ENCODE measurements around the gene MYRIP. TPM values are rescaled to one million over a fixed set of nuclear protein-coding genes. Genes with fewer than 3 reads are reported as not detected.

MYRIP gene
- total RNA-seq, 1 experiment from 2014 or later = 19.0 TPM

DNA sequence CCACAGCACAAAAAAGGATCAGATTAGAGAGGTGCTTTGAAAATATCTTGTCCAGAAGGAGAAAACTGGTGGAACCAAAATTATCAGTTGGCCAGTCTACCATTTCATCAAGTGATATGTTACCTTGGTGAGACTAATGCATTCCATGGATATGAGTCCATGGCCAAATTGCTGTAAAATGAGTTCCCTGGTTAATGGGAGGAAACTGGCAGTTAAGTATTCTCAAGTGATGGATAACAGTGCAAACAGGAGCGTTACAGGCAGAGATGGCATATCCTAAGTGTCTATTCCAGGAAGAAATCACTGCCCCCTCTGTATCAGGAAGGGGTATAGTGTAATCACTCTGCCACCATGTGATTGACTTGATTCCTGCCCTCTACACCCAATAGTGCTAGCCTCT lies 34.0 kb downstream of the MYRIP start:
- no peak for DNase-seq
- H3K9me3 ChIP-seq (ENCODE audit: low read length) = no peaks in the 10 kb centered on the region
- peak overlapping the region; percentile 4; the same call in 1 of the 2 replicates for H3K27ac ChIP-seq (ENCODE audit: low read length)
- no peak overlapping the region for H3K4me3 ChIP-seq (ENCODE audit: low read length)
- no peak overlapping the region for H2AFZ ChIP-seq (ENCODE audit: low read length)
- no peaks in the 10 kb centered on the region for H3K9me2 ChIP-seq (replicated peaks; ENCODE audit: insufficient read depth, low read length)
- H4K20me1 ChIP-seq (ENCODE audit: insufficient read depth, low read depth, low read length) = no peaks in the 10 kb centered on the region
- peaks cover 61% of the 10 kb centered on the region for H3K4me1 ChIP-seq (ENCODE audit: low read length)
- H3K4me2 ChIP-seq (ENCODE audit: low read depth, low read length, poor library complexity, severe bottlenecking) = no peak overlapping the region
- H3K27me3 ChIP-seq (ENCODE audit: low read length) = no peaks in the 10 kb centered on the region
- H3K9ac ChIP-seq (ENCODE audit: low read length) = no peak overlapping the region
- H3K79me2 ChIP-seq (ENCODE audit: low read length) = peaks cover 99% of the 10 kb centered on the region
- no peaks in the 10 kb centered on the region; the same call in 1 of the 2 replicates for H3K36me3 ChIP-seq (ENCODE audit: insufficient read depth, low read length)

DNA sequence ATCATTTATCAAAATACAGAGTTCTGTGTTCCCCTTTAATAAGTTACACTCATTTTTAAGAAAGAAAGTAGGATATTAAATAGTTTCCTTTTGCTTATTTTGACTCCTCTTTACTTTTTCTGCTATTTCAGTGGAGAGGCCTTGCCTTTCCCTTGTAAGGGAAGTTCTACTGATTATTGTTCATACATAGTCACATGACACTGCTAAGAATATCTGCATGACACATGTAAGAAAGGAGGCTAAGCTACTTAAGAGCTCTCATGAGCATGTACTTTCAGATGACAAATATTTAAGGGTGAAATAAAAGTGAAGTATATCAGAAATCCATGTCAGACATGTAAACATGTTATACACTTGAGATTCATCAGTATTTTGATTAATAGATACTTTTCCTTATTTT lies 39.0 kb downstream of the MYRIP start:
- Histone ChIP-seq H3K36me3 (ENCODE audit: insufficient read depth, low read length) (no peaks in the 10 kb centered on the region), H3K9ac (ENCODE audit: low read length) (no peak overlapping the region), H3K27ac (ENCODE audit: low read length) (peak overlapping the region; percentile 45), H4K20me1 (ENCODE audit: insufficient read depth, low read depth, low read length) (no peaks in the 10 kb centered on the region), H3K27me3 (ENCODE audit: low read length) (no peaks in the 10 kb centered on the region), H3K79me2 (ENCODE audit: low read length) (peaks cover 99% of the 10 kb centered on the region), H3K4me3 (ENCODE audit: low read length) (no peak overlapping the region), H3K4me2 (ENCODE audit: low read depth, low read length, poor library complexity, severe bottlenecking) (peak overlapping the region; percentile 35), H3K9me2 (replicated peaks; ENCODE audit: insufficient read depth, low read length) (no peaks in the 10 kb centered on the region), H2AFZ (ENCODE audit: low read length) (no peak overlapping the region), H3K4me1 (ENCODE audit: low read length) (peaks cover 80% of the 10 kb centered on the region), H3K9me3 (ENCODE audit: low read length) (no peaks in the 10 kb centered on the region)
- DNase-seq = peak; percentile 62

DNA sequence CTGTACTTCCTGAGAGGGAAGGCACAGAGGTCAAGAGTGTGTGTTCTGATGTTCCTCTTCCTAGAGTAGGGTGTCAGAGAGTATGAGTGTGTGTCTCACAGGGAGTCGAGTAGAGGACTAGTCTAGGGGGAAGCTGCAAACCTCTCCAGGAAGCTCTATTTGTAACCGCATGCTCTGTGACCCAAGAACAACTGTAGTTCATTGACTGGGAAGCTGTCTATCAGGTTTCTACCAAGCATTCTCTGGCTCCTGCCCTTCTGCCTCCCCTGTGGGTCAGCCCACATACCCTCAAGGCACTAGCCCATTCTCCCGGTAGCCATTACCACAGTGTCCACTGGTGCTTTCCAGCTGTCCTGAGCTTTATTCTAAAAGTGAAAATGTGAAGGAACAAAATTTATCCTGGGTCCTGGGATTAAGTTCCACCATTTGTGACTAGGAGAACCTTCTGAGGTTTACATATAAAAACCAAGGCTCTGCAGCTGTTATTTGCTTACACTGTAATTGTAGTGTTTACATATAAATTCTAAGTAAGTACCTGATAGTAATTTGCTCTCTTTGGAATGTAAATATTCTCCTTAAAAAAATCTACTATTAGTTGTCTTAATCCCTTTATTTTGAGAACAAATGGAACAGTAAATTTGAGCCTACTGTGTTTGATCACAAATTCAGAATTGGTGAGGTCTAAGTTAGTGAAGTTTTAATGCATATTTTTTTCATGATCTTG lies 40.7 kb downstream of the MYRIP start:
- peak overlapping the region; percentile 23 for H3K9ac ChIP-seq (ENCODE audit: low read length)
- no peaks in the 10 kb centered on the region; the same call in 1 of the 2 replicates for H3K9me3 ChIP-seq (ENCODE audit: low read length)
- peak overlapping the region; percentile 35 for H3K4me2 ChIP-seq (ENCODE audit: low read depth, low read length, poor library complexity, severe bottlenecking)
- H3K9me2 ChIP-seq (replicated peaks; ENCODE audit: insufficient read depth, low read length) = no peaks in the 10 kb centered on the region
- H3K27me3 ChIP-seq (ENCODE audit: low read length) = no peaks in the 10 kb centered on the region
- no peak overlapping the region; the same call in 1 of the 2 replicates for H3K4me3 ChIP-seq (ENCODE audit: low read length)
- H4K20me1 ChIP-seq (ENCODE audit: insufficient read depth, low read depth, low read length) = no peaks in the 10 kb centered on the region
- H3K4me1 ChIP-seq (ENCODE audit: low read length) = peaks cover 62% of the 10 kb centered on the region
- peaks cover 99% of the 10 kb centered on the region for H3K79me2 ChIP-seq (ENCODE audit: low read length)
- peak overlapping the region; percentile 45; the same call in 1 of the 2 replicates for H3K27ac ChIP-seq (ENCODE audit: low read length)
- peak; percentile 57 for DNase-seq
- no peaks in the 10 kb centered on the region; the same call in 1 of the 2 replicates for H3K36me3 ChIP-seq (ENCODE audit: insufficient read depth, low read length)
- no peak overlapping the region for H2AFZ ChIP-seq (ENCODE audit: low read length)

DNA sequence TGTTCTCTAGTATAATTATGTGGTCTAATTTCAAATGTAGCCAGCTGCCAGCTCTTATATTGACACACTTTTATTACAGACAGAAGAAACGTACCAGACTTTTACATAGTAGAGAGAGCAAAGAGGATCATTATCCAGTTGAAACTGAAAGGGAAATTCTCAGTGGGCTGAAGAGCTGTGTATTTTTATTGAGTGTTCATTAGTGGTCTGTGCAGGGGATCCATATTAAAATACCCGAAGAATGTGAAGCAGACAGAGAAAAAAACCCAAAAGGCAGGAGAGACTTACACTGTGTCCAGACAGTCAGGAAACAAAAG lies 41.3 kb downstream of the MYRIP start:
- Histone ChIP-seq H3K36me3 (ENCODE audit: insufficient read depth, low read length) (peaks cover 3% of the 10 kb centered on the region), H3K4me1 (ENCODE audit: low read length) (peaks cover 58% of the 10 kb centered on the region), H2AFZ (ENCODE audit: low read length) (no peak overlapping the region), H3K9ac (ENCODE audit: low read length) (0 out of 2 replicates have a peak overlapping the region, but pooled peaks have one; percentile 11), H3K27me3 (ENCODE audit: low read length) (no peaks in the 10 kb centered on the region), H3K4me2 (ENCODE audit: low read depth, low read length, poor library complexity, severe bottlenecking) (peak overlapping the region; percentile 35), H3K79me2 (ENCODE audit: low read length) (peaks cover 100% of the 10 kb centered on the region), H4K20me1 (ENCODE audit: insufficient read depth, low read depth, low read length) (no peaks in the 10 kb centered on the region), H3K9me3 (ENCODE audit: low read length) (no peaks in the 10 kb centered on the region; the same call in 1 of the 2 replicates), H3K4me3 (ENCODE audit: low read length) (no peak overlapping the region), H3K9me2 (replicated peaks; ENCODE audit: insufficient read depth, low read length) (no peaks in the 10 kb centered on the region), H3K27ac (ENCODE audit: low read length) (peak overlapping the region; percentile 29; the same call in 1 of the 2 replicates)
- no peak for DNase-seq

DNA sequence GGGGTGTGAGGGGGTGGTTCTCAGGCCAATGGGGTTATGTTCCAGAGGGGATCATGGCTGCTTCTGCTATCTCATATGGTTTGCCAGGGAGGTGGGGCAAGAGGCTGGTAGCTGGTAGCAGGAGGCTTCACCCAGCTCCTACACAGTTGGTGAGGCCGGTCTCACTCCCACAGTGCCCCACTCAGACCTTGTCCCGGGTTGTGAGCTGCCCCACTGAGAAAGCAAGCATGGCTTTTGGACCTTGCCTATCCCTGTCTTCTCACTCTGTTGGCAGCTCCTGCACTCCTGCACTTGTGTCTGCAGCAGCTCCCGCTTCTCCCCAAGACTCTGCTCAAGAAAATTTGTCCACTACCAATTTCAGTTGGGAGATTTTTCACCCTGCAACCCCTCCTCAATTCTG lies 46.1 kb downstream of the MYRIP start:
- peaks cover 28% of the 10 kb centered on the region for H3K9me3 ChIP-seq (ENCODE audit: low read length)
- no peaks in the 10 kb centered on the region for H3K9me2 ChIP-seq (replicated peaks; ENCODE audit: insufficient read depth, low read length)
- H3K4me2 ChIP-seq (ENCODE audit: low read depth, low read length, poor library complexity, severe bottlenecking) = no peak overlapping the region
- H3K27ac ChIP-seq (ENCODE audit: low read length) = no peak overlapping the region
- H3K36me3 ChIP-seq (ENCODE audit: insufficient read depth, low read length) = peaks cover 19% of the 10 kb centered on the region
- H2AFZ ChIP-seq (ENCODE audit: low read length) = no peak overlapping the region
- H3K79me2 ChIP-seq (ENCODE audit: low read length) = peaks cover 80% of the 10 kb centered on the region
- H3K4me1 ChIP-seq (ENCODE audit: low read length) = peaks cover 9% of the 10 kb centered on the region
- no peaks in the 10 kb centered on the region for H4K20me1 ChIP-seq (ENCODE audit: insufficient read depth, low read depth, low read length)
- DNase-seq = no peak
- H3K9ac ChIP-seq (ENCODE audit: low read length) = no peak overlapping the region
- no peaks in the 10 kb centered on the region for H3K27me3 ChIP-seq (ENCODE audit: low read length)
- no peak overlapping the region for H3K4me3 ChIP-seq (ENCODE audit: low read length)

DNA sequence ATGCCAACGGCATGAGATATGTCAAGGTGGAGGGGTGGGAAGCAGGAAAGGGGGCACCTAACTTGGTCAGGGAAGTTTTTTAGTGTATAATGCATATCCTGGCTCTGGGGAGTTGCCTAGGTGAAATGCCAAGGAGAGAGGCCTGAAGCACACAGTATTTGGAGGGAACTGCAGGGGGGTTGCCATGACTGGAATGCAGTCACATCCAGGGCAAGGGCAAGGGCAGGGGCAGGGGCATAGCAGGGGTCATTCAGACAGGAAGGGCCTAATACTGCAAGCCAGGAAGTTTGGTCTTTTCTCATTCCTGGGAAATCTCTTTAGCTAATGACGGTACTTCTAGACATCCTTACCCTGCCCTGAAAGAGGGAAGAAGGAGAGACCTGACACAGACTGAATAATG lies 60.5 kb downstream of the MYRIP start:
- Histone ChIP-seq H3K36me3 (ENCODE audit: insufficient read depth, low read length) (no peaks in the 10 kb centered on the region; the same call in 1 of the 2 replicates), H3K27ac (ENCODE audit: low read length) (no peak overlapping the region), H3K4me1 (ENCODE audit: low read length) (no peaks in the 10 kb centered on the region; the same call in 1 of the 2 replicates), H3K9ac (ENCODE audit: low read length) (no peak overlapping the region), H3K4me3 (ENCODE audit: low read length) (no peak overlapping the region), H3K27me3 (ENCODE audit: low read length) (no peaks in the 10 kb centered on the region), H3K9me3 (ENCODE audit: low read length) (0 out of 2 replicates have a peak, but pooled peaks cover 5% of the 10 kb centered on the region), H4K20me1 (ENCODE audit: insufficient read depth, low read depth, low read length) (no peaks in the 10 kb centered on the region), H3K4me2 (ENCODE audit: low read depth, low read length, poor library complexity, severe bottlenecking) (no peak overlapping the region), H3K79me2 (ENCODE audit: low read length) (peaks cover 68% of the 10 kb centered on the region), H3K9me2 (replicated peaks; ENCODE audit: insufficient read depth, low read length) (no peaks in the 10 kb centered on the region), H2AFZ (ENCODE audit: low read length) (no peak overlapping the region)
- DNase-seq = no peak

DNA sequence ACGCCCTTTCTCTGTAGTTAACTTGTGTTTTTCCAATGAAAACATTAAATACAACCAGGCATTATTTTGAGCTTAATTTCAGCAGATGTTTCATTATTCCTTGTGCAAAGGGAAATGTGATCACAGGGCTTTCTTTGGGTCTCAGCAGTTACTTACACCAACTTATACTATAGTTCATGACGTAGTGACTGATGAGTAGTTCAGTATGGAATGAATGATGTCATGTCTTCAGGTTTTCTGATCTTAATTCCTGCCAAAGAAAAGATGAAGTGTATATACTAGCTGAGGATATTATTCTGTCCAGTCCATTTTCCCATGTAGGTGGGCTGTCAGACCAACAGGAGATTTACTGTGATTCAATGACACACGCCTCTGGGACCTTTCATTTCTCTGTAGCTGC lies 61.3 kb downstream of the MYRIP start:
- no peak for DNase-seq
- 0 out of 2 replicates have a peak, but pooled peaks cover 5% of the 10 kb centered on the region for H3K9me3 ChIP-seq (ENCODE audit: low read length)
- H3K27ac ChIP-seq (ENCODE audit: low read length) = no peak overlapping the region
- no peaks in the 10 kb centered on the region for H3K9me2 ChIP-seq (replicated peaks; ENCODE audit: insufficient read depth, low read length)
- no peaks in the 10 kb centered on the region for H4K20me1 ChIP-seq (ENCODE audit: insufficient read depth, low read depth, low read length)
- no peak overlapping the region for H2AFZ ChIP-seq (ENCODE audit: low read length)
- no peaks in the 10 kb centered on the region for H3K27me3 ChIP-seq (ENCODE audit: low read length)
- peaks cover 60% of the 10 kb centered on the region for H3K79me2 ChIP-seq (ENCODE audit: low read length)
- no peak overlapping the region for H3K9ac ChIP-seq (ENCODE audit: low read length)
- no peak overlapping the region for H3K4me2 ChIP-seq (ENCODE audit: low read depth, low read length, poor library complexity, severe bottlenecking)
- H3K4me3 ChIP-seq (ENCODE audit: low read length) = no peak overlapping the region
- no peaks in the 10 kb centered on the region; the same call in 1 of the 2 replicates for H3K4me1 ChIP-seq (ENCODE audit: low read length)
- H3K36me3 ChIP-seq (ENCODE audit: insufficient read depth, low read length) = no peaks in the 10 kb centered on the region; the same call in 1 of the 2 replicates

DNA sequence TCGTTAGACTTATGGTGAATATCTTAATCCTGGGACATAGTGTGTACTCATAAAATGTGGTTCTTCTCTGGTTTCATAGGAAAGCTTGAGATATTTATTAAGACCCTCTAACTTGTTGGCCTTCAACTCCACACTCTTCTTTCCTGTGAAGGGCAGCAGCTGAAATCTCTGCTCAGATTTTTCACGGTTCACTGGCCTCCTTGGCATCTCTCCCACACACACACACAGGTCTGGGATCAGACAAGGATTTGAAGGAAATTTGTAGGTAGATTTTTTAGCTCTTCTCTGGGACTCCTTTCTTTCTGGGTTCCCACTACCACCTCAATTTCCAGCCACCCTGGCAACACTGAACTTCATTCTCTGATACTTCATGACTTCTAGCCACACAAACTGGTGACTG lies 70.2 kb downstream of the MYRIP start:
- no peak overlapping the region for H2AFZ ChIP-seq (ENCODE audit: low read length)
- H3K9me2 ChIP-seq (replicated peaks; ENCODE audit: insufficient read depth, low read length) = no peaks in the 10 kb centered on the region
- peaks cover 44% of the 10 kb centered on the region for H3K4me1 ChIP-seq (ENCODE audit: low read length)
- no peaks in the 10 kb centered on the region for H4K20me1 ChIP-seq (ENCODE audit: insufficient read depth, low read depth, low read length)
- no peak overlapping the region for H3K4me3 ChIP-seq (ENCODE audit: low read length)
- DNase-seq = no peak
- H3K9ac ChIP-seq (ENCODE audit: low read length) = peak overlapping the region; percentile 3
- peak overlapping the region; percentile 72 for H3K27ac ChIP-seq (ENCODE audit: low read length)
- H3K9me3 ChIP-seq (ENCODE audit: low read length) = peaks cover 10% of the 10 kb centered on the region
- no peaks in the 10 kb centered on the region for H3K27me3 ChIP-seq (ENCODE audit: low read length)
- peaks cover 17% of the 10 kb centered on the region for H3K36me3 ChIP-seq (ENCODE audit: insufficient read depth, low read length)
- H3K4me2 ChIP-seq (ENCODE audit: low read depth, low read length, poor library complexity, severe bottlenecking) = peak overlapping the region; percentile 39
- H3K79me2 ChIP-seq (ENCODE audit: low read length) = peaks cover 43% of the 10 kb centered on the region

All from Karpas-422 (cell line).